Liver (tissue), 5 donors: ENCODE results near the gene TFDP2. TPM values are rescaled to one million over a fixed set of nuclear protein-coding genes. Genes with fewer than 3 reads are reported as not detected.

ENCODE experiments used
- polyA plus RNA-seq, 2 donors: library from polyadenylated mRNA; stranded (reverse) in 1 of 2; unstranded in 1 of 2; fragments of 200-250 nt in 1 of 2; fragments of >200 nt in 1 of 2; fragmentation: Nextera tagmentation in 1 of 2; extraction: Ambion mirVana in 1 of 2; gene quantifications; one replicate each; pipeline versions ENCODE4 v1.2.1 to v1.2.3, GENCODE V29; 2013 to 2015
- small RNA-seq: library from RNA; depleted of rRNA; stranded (forward); fragments of <200 nt; gene quantifications from one replicate; pipeline ENCODE3, GENCODE V24; 2014
- total RNA-seq, 2 donors: library from RNA; depleted of rRNA; stranded (reverse); fragments of >200 nt; gene quantifications; one replicate each; pipeline ENCODE4 v1.2.3, GENCODE V29; 2014
- donor health status: healthy.
- donor health status: healthy.
- donor health status: healthy.

TFDP2 gene
- total and polyA plus RNA-seq, 4 donors, result 8.0 to 52.0 (median 29.7) TPM

Small RNAs within 50 kb of the gene (small RNA-seq; reads per million reads assigned to genes)
- gene RNU6-425P, result not detected
- gene RNU6-509P, result not detected

Other genes starting within 250 kb of the TFDP2 start
- 1 to 10 TPM; 3.4 to 9.7 TPM for gene GK5, start 76.0 kb upstream of the TFDP2 start, total RNA-seq
- 1 to 10 TPM; 1.3 to 3.2 TPM for gene GK5, start 76.0 kb upstream of the TFDP2 start, polyA plus RNA-seq